A549 treated with CpdA at 1 μM for 4 hours (cell line): ENCODE results near the gene SLC4A3. TPM values are rescaled to one million over a fixed set of nuclear protein-coding genes. Genes with fewer than 3 reads are reported as not detected.

Source experiments
- total RNA-seq: library from RNA; stranded (reverse); fragments of 200-300 nt; extraction: Qiagen RNA extraction; gene quantifications from 5 replicates; pipeline ENCODE4 v1.2.3, GENCODE V29; 2022; ENCODE audit warnings: low read depth

Gene SLC4A3
- 2.4 to 4.0 TPM (median 2.9 TPM) in 5 replicates for total RNA-seq

GRCh38 chr2:219627103-219628100, at the start of gene SLC4A3:
TSS of gene SLC4A3 (plus strand) at chr2:219627630. CDS start at chr2:219627993, 363 bp downstream.

GRCh38 chr2:219597552-219598307, 29.7 kb upstream of the SLC4A3 start, which contains the start of gene STK11IP:
TSS of gene STK11IP (plus strand) at chr2:219597857. CDS start at chr2:219598120, 263 bp downstream.

Other genes with a start within 250 kb of the SLC4A3 start
- 52.1 to 66.4 TPM (median 56.1 TPM) in 5 replicates for gene DNPEP, start 239.7 kb upstream of the SLC4A3 start, total RNA-seq
- 0.05 to 0.17 TPM in 2 of 5 replicates, not detected in the others for gene DES, start 209.3 kb upstream of the SLC4A3 start, total RNA-seq
- 5.0 to 7.9 TPM (median 6.9 TPM) in 5 replicates for gene SPEG, start 192.8 kb upstream of the SLC4A3 start, total RNA-seq
- 35.2 to 40.5 TPM (median 38.8 TPM) in 5 replicates for gene GMPPA, start 128.7 kb upstream of the SLC4A3 start, total RNA-seq
- gene ASIC4, start 113.1 kb upstream of the SLC4A3 start, total RNA-seq = 0.06 to 0.09 TPM (median 0.08 TPM) in 3 of 5 replicates, not detected in the others
- 20.4 to 33.3 TPM (median 31.1 TPM) in 5 replicates for gene CHPF, start 83.8 kb upstream of the SLC4A3 start, total RNA-seq
- 0.33 to 1.5 TPM (median 1.2 TPM) in 5 replicates for gene TMEM198, start 83.6 kb upstream of the SLC4A3 start, total RNA-seq
- 19.6 to 26.1 TPM (median 22.5 TPM) in 5 replicates for gene OBSL1, start 56.1 kb upstream of the SLC4A3 start, total RNA-seq
- 0.20 to 0.63 TPM (median 0.43 TPM) in 5 replicates for gene INHA, start 55.3 kb upstream of the SLC4A3 start, total RNA-seq
- 16.2 to 19.2 TPM (median 17.7 TPM) in 5 replicates for gene STK11IP, start 29.8 kb upstream of the SLC4A3 start, total RNA-seq